Measurements from ENCODE around the gene USP31. TPM values are rescaled to one million over a fixed set of nuclear protein-coding genes. Genes with fewer than 3 reads are reported as not detected.

USP31 gene
- total and polyA plus RNA-seq, 10 donors, result 0.52 to 9.0 (median 5.5) TPM

DNA sequence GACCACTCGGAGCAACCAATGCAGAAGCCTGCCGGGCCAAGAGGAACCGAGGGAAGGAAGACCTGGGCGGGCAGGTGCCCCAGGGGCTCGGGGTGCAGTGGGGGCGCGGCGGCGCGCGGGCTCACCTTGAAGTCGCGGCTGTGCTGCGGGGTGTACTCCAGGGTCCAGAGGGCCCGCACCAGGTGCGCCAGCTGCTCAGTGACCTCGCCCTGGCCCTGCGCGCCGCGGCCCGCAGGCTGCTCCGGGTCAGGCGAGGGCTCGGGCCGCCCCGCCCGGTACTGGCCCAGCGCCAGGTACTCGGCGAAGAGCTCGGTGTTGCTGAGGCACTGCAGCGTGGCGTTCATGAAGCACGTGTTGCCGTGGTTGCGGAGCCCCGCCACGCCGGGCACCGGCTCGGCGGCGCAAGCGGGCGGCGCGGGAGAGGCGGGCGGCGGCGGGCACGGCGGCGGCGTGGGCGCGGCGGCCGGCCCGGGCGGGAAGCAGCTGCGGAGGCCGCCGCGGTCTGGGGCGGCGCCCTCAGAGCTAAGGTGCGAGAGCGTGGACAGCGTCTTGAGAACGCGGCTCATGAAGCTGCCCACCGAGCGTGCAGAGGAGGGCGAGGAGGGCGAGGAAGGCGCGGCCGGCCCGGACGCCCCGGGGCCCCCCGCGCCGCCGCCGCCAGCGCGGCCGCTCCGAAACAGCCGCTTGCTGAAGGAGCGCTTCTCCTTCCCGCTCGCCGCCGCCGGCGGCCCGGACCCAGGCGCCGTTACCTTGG is 562 bp downstream of the USP31 start:
- intact Hi-C loops (cut with DNase I; ENCODE audit: low total_unique reads), result no loop called here
- H3K27me3 ChIP-seq (replicated peaks in 1 of 7), result peaks cover 0 to 8% (median 0%) of the 10 kb centered on the region in 7 donors
- H3K36me3 ChIP-seq, result no peaks in the 10 kb centered on the region
- H3K27ac ChIP-seq, result peak overlapping the region in 7 of 8 donors; percentile 51 to 87 (median 77)
- WGBS, 5 donors, result 0 to 3% (median 1%) methylated on average over 19 to 103 of the region's 103 CpGs
- peak; percentile 92 for DNase-seq
- H3K4me1 ChIP-seq, result peaks cover 5 to 43% (median 18%) of the 10 kb centered on the region in 6 donors
- no peaks in the 10 kb centered on the region for H3K9me3 ChIP-seq
- TF ChIP-seq POLR2A (IDR thresholded peaks at IDR 0.05), result no peak
- peak; percentile 41 to 72 (median 51) for TF ChIP-seq POLR2AphosphoS5 (IDR thresholded peaks at IDR 0.05)
- H3K4me3 ChIP-seq, result peak overlapping the region; percentile 50 to 90 (median 73)

DNA sequence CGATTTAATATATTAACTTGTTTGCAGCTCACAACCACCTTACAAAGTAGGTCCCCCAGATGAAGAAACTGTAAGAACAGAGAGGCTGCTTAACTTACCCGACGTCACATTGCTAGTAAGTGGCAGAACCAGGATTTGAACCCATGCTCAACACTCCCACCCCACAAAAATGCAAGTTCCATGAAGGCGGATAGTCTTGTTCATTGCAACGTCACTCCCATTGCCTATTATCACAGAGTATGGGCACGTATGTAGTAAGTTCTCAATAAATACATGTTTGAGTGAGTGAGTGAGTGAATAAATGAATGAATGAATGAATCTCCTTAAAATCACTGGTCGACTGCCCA is 1.1 kb downstream of the USP31 start:
- H3K4me1 ChIP-seq, result peaks cover 5 to 43% (median 18%) of the 10 kb centered on the region in 6 donors
- H3K9me3 ChIP-seq, result no peaks in the 10 kb centered on the region
- peaks cover 0 to 3% (median 0%) of the 10 kb centered on the region in 7 donors for H3K27me3 ChIP-seq (replicated peaks in 1 of 7)
- 54 to 61% (median 57%) methylated on average over 7 of the region's 7 CpGs for WGBS, 5 donors
- DNase-seq, result no peak
- peak overlapping the region in 4 of 8 donors; percentile 75 to 87 (median 82) for H3K27ac ChIP-seq
- no peaks in the 10 kb centered on the region for H3K36me3 ChIP-seq
- H3K4me3 ChIP-seq, result peak overlapping the region; percentile 50 to 90 (median 73)
- TF ChIP-seq POLR2AphosphoS5 (IDR thresholded peaks at IDR 0.05) (no peak), POLR2A (IDR thresholded peaks at IDR 0.05) (no peak)
- TF ChIP-seq, protein P1, sequence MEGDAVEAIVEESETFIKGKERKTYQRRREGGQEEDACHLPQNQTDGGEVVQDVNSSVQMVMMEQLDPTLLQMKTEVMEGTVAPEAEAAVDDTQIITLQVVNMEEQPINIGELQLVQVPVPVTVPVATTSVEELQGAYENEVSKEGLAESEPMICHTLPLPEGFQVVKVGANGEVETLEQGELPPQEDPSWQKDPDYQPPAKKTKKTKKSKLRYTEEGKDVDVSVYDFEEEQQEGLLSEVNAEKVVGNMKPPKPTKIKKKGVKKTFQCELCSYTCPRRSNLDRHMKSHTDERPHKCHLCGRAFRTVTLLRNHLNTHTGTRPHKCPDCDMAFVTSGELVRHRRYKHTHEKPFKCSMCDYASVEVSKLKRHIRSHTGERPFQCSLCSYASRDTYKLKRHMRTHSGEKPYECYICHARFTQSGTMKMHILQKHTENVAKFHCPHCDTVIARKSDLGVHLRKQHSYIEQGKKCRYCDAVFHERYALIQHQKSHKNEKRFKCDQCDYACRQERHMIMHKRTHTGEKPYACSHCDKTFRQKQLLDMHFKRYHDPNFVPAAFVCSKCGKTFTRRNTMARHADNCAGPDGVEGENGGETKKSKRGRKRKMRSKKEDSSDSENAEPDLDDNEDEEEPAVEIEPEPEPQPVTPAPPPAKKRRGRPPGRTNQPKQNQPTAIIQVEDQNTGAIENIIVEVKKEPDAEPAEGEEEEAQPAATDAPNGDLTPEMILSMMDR (IDR thresholded peaks at IDR 0.05 in 8 of 11, conservative IDR thresholded peaks at IDR 0.05 in 3 of 11), result no peak
- intact Hi-C loops (cut with DNase I; ENCODE audit: low total_unique reads), result no loop called here

DNA sequence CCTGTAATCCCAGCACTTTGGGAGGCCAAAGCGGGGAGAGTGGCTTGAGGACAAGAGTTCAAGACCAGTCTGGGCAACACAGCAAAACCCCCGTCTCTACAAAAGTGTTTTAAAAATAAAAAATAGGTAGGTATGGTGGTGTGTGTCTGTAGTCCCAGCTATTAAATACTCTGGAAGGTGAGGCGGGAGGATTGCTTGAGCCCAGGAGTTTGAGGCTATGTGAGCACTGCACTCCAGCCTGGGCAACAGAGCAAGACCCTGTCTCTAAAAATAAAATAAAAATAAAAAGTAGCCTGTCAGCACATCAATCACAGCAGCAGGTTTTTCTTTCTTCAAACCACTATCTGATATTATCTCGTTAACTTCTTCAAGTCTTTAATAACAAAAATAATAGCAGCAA is 1.6 kb downstream of the USP31 start:
- no peak for DNase-seq
- H3K27ac ChIP-seq, result no peak overlapping the region

DNA sequence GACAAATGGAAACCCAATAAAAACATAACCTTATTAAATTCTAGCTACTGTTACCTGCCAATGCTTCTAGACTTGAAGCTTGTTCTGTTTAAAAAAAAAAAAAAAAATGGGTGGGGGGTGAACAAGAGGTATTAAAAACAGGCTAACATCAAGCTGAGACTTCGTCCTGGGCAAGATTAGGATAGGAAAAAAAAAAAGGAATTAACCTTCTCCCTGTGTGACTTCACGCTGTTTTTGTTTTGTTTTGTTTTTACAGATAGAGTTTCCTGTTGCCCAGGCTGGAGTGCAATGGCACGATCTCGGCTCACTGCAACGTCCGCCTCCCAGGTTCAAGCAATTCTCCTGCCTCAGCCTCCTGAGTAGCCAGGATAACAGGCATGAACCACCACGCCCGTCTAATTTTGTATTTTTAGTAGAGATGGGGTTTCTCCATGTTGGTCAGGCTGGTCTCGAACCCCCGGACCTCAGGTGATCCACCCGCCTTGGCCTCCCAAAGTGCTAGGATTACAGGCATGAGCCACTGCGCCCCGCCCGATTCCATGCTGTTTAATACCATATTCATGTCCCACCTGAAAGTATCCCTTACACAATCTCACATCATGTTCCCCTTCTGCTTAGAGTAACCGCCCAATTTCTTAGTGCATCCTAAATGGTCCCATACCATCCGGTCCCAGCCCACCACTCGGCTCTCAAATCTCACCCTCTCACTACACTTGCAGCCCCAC is 2.2 kb downstream of the USP31 start:
- Histone ChIP-seq H3K4me3 (peak overlapping the region in 1 of 8 donors; percentile 14), H3K36me3 (no peaks in the 10 kb centered on the region), H3K4me1 (peaks cover 5 to 43% (median 18%) of the 10 kb centered on the region in 6 donors), H3K27ac (no peak overlapping the region), H3K9me3 (no peaks in the 10 kb centered on the region), H3K27me3 (replicated peaks in 1 of 7) (no peaks in the 10 kb centered on the region)
- 82 to 95% (median 86%) methylated on average over 17 of the region's 17 CpGs for WGBS, 5 donors
- no peak for DNase-seq
- intact Hi-C loops (cut with DNase I; ENCODE audit: low total_unique reads), result no loop called here
- TF ChIP-seq POLR2AphosphoS5 (IDR thresholded peaks at IDR 0.05) (no peak), POLR2A (IDR thresholded peaks at IDR 0.05) (no peak)
- TF ChIP-seq, protein P1 (IDR thresholded peaks at IDR 0.05 in 8 of 11, conservative IDR thresholded peaks at IDR 0.05 in 3 of 11), result no peak

More for the DNA sequence above, 1.6 kb downstream of the USP31 start:
- Histone ChIP-seq H3K9me3 (no peaks in the 10 kb centered on the region), H3K4me3 (peak overlapping the region in 1 of 8 donors; percentile 90), H3K4me1 (peaks cover 5 to 43% (median 18%) of the 10 kb centered on the region in 6 donors), H3K36me3 (no peaks in the 10 kb centered on the region), H3K27me3 (replicated peaks in 1 of 7) (no peaks in the 10 kb centered on the region)
- intact Hi-C loops (cut with DNase I; ENCODE audit: low total_unique reads), result no loop called here
- no peak for TF ChIP-seq POLR2A (IDR thresholded peaks at IDR 0.05)
- no peak for TF ChIP-seq POLR2AphosphoS5 (IDR thresholded peaks at IDR 0.05)
- TF ChIP-seq, protein P1 (IDR thresholded peaks at IDR 0.05 in 8 of 11, conservative IDR thresholded peaks at IDR 0.05 in 3 of 11), result no peak
- 86 to 93% (median 89%) methylated on average over 4 of the region's 4 CpGs for WGBS, 5 donors
